ENCODE measurements around the gene ARSB.

- TF ChIP-seq CTCF (IDR thresholded peaks at IDR 0.05), result no peak
- TF ChIP-seq POLR2AphosphoS5 (IDR thresholded peaks at IDR 0.05), result no peak
Measured at GRCh38 chr5:79014631-79015030, 29.5 kb upstream of the ARSB start.

All from gastroesophageal sphincter (tissue), 3 donors.